ENCODE measurements around the gene NOB1.

NOB1 gene

DNA sequence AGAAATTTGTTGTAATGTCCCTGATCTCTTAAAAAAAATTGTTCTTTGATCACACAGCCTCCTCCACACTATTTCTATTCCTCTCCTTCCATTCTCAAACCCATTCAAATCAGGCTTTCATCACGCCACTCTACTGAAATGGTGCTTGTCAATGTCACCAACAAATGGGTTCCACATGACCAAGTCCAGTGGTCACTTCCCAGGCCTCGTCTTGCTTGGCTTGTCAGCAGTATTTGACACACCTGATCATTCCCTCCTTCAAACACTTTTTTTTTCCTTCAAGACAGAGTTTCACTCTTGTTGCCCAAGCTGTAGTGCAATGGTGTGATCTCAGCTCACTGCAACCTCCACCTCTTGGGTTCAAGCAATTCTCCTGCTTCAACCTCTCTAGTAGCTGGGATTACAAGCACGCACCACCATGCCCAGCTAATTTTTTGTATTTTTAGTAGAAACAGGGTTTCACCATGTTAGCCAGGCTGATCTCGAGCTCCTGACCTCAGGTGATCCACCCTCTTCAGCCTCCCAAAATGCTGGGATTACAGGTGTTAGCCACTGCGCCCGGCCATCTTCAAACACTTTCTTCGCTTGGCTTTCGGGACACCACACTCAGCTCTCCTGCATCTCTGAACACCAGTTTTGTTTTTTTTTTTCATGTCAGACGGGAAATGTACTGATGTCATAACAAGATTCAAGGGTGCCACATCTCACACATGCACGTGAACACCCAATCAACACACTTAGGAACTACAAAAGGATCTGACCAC lies 46.6 kb downstream of the NOB1 start:
- H3K36me3 ChIP-seq (ENCODE audit: control insufficient read depth, insufficient read depth, low read length): no peaks in the 10 kb centered on the region
- no peak overlapping the region for H3K9ac ChIP-seq (ENCODE audit: low read length)
- no peaks in the 10 kb centered on the region for H3K4me1 ChIP-seq (ENCODE audit: control insufficient read depth, insufficient read depth, low read length)
- H3K27me3 ChIP-seq (ENCODE audit: control insufficient read depth, insufficient read depth, low read length): no peaks in the 10 kb centered on the region
- no peak overlapping the region for H3K4me3 ChIP-seq (ENCODE audit: low read length)
- no peak overlapping the region for H3K27ac ChIP-seq (ENCODE audit: low read depth, low read length)

DNA sequence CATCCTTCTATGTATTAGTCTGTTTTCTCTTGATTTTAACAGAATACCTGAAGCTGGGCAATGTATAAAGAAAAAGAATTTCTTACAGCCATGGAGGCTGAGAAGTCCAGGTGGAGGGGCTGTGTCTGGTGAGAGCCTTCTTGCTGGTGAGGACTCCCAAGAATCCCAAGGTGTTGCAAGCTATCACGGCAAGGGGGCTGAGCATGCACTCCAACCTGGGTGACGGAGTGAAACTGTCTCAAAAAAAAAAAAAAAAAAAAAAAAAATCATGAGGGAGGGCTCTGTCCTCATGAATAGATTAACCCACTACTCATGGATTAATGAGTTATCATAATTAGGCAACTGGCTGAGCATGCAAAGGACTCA lies 47.8 kb downstream of the NOB1 start:
- Histone ChIP-seq H3K27ac (ENCODE audit: low read depth, low read length) (no peak overlapping the region), H3K4me1 (ENCODE audit: control insufficient read depth, insufficient read depth, low read length) (no peaks in the 10 kb centered on the region), H3K36me3 (ENCODE audit: control insufficient read depth, insufficient read depth, low read length) (no peaks in the 10 kb centered on the region)

DNA sequence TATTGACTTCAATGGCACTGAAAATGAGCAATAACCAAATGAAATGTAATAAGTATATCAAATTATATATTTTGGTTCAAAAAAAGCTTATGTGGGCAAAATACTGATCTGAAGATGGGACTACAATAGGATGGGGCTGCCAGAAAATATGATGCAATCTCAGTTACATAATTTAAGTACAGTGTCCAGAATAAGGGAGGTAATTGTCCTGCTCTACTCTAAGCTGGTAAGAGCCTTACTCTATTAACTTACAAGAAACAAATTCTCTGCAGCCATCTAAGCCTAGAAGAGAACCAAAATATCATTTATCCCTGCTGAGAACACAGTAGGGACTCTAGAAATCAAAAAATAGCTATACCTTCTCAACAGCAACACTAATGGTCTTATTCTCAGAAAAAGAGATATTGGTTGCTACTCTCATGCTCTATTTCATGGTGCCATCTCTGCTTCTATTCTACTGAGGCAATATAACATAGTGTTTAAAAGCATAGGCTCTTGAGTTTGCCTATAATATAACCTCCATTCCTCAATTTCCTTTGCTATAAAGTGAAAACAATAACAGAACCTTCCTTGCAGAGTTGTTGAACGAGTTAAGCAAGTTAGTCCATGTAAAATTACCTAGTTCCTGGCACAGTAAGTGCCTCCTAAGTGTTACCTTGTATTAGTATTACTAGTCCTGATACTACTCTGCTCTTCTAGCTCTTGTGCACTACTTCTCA lies 48.3 kb downstream of the NOB1 start:
- Histone ChIP-seq H3K27me3 (ENCODE audit: control insufficient read depth, insufficient read depth, low read length) (no peaks in the 10 kb centered on the region), H3K4me1 (ENCODE audit: control insufficient read depth, insufficient read depth, low read length) (no peaks in the 10 kb centered on the region), H3K36me3 (ENCODE audit: control insufficient read depth, insufficient read depth, low read length) (no peaks in the 10 kb centered on the region), H3K27ac (ENCODE audit: low read depth, low read length) (no peak overlapping the region), H3K4me3 (ENCODE audit: low read length) (no peak overlapping the region), H3K9ac (ENCODE audit: low read length) (no peak overlapping the region)

More for the DNA sequence above, 47.8 kb downstream of the NOB1 start:
- H3K9ac ChIP-seq (ENCODE audit: low read length): no peak overlapping the region
- H3K27me3 ChIP-seq (ENCODE audit: control insufficient read depth, insufficient read depth, low read length): no peaks in the 10 kb centered on the region
- no peak overlapping the region for H3K4me3 ChIP-seq (ENCODE audit: low read length)

DNA sequence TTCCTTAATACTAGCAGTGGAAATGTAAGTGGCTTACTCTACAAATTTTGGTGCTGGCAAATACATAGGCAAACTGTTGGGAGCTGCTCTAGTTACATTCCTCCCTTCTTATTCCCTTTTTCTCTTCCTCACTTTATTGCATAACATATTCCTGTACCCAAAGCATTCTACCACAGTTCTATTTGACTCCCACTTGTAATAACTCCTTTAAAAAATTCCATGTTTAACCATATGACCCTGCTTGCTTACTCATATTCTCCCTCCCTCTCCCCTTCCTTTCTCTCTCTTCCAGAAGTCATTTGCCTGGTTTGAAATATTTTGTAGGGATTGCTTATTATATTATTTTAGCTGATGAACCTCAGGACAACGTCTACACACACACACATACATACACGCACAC lies 51.1 kb downstream of the NOB1 start:
- H3K27me3 ChIP-seq (ENCODE audit: control insufficient read depth, insufficient read depth, low read length): no peaks in the 10 kb centered on the region
- H3K27ac ChIP-seq (ENCODE audit: low read depth, low read length): no peak overlapping the region
- no peak overlapping the region for H3K9ac ChIP-seq (ENCODE audit: low read length)
- no peaks in the 10 kb centered on the region for H3K36me3 ChIP-seq (ENCODE audit: control insufficient read depth, insufficient read depth, low read length)
- H3K4me3 ChIP-seq (ENCODE audit: low read length): no peak overlapping the region
- no peaks in the 10 kb centered on the region for H3K4me1 ChIP-seq (ENCODE audit: control insufficient read depth, insufficient read depth, low read length)

DNA sequence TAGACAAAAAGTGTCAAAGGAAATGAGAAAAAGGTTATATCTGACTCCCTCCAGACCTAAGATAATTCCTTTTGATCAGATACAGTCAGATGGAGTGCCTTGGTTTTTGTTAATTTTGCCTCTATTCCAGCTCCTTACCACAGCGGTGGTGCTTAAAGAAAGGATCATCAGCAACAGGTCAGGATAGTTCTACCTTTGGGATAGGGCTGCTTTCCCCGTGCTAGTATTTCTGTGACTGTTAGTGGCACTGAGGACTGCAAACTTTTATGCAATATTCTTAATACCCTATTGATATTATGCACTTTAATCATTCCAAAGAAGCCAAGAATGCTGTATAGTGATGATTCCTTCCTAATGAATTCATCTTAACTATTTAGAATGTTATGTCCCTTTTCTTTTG lies 52.9 kb downstream of the NOB1 start:
- Histone ChIP-seq H3K9ac (ENCODE audit: low read length) (no peak overlapping the region), H3K4me3 (ENCODE audit: low read length) (no peak overlapping the region), H3K27ac (ENCODE audit: low read depth, low read length) (no peak overlapping the region), H3K4me1 (ENCODE audit: control insufficient read depth, insufficient read depth, low read length) (no peaks in the 10 kb centered on the region), H3K36me3 (ENCODE audit: control insufficient read depth, insufficient read depth, low read length) (no peaks in the 10 kb centered on the region), H3K27me3 (ENCODE audit: control insufficient read depth, insufficient read depth, low read length) (no peaks in the 10 kb centered on the region)

DNA sequence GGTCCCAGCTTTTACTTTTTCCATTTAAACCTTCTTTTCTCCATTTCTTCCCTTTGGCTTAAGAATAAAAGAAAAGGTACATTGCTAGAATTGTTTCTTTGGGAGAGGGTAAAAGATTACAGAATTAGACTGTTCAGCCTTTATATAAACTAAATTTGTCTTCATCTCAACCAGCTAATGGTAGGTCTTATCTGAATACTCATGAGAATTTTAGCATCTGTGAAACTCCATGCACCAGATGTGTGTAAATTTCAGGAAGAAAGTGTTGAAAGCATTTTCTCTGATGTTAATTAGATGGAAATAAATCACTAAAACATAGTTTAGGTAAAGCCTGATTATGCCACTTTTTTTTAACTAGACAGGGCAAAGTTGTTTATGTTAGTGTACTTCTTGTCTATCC lies 53.3 kb downstream of the NOB1 start:
- no peaks in the 10 kb centered on the region for H3K27me3 ChIP-seq (ENCODE audit: control insufficient read depth, insufficient read depth, low read length)

DNA sequence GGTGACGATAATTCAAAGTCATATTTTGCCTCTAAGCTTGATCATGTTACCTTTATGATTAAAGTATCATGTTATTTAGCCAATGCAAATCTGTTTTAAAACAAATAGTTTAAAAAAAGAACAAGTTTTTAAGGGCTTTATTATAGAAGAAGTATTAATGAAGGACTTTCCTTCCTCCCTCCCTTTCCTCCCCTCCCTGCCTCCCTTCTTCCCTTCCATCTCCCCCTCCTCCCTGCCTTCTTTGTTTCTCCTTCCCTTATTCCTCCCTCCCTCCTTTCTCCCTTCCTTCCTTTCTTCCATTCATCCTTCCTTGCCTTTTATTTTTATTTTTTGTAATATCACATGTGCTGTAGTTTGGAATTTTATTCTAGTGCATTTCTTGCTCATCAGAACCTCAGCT lies 54.8 kb downstream of the NOB1 start:
- no peaks in the 10 kb centered on the region for H3K36me3 ChIP-seq (ENCODE audit: control insufficient read depth, insufficient read depth, low read length)
- H3K4me3 ChIP-seq (ENCODE audit: low read length): no peak overlapping the region
- no peak overlapping the region for H3K9ac ChIP-seq (ENCODE audit: low read length)
- H3K27ac ChIP-seq (ENCODE audit: low read depth, low read length): no peak overlapping the region
- no peaks in the 10 kb centered on the region for H3K27me3 ChIP-seq (ENCODE audit: control insufficient read depth, insufficient read depth, low read length)
- no peaks in the 10 kb centered on the region for H3K4me1 ChIP-seq (ENCODE audit: control insufficient read depth, insufficient read depth, low read length)

More for the DNA sequence above, 53.3 kb downstream of the NOB1 start:
- no peak overlapping the region for H3K4me3 ChIP-seq (ENCODE audit: low read length)
- H3K27ac ChIP-seq (ENCODE audit: low read depth, low read length): no peak overlapping the region
- H3K36me3 ChIP-seq (ENCODE audit: control insufficient read depth, insufficient read depth, low read length): no peaks in the 10 kb centered on the region
- H3K9ac ChIP-seq (ENCODE audit: low read length): no peak overlapping the region
- no peaks in the 10 kb centered on the region for H3K4me1 ChIP-seq (ENCODE audit: control insufficient read depth, insufficient read depth, low read length)

DNA sequence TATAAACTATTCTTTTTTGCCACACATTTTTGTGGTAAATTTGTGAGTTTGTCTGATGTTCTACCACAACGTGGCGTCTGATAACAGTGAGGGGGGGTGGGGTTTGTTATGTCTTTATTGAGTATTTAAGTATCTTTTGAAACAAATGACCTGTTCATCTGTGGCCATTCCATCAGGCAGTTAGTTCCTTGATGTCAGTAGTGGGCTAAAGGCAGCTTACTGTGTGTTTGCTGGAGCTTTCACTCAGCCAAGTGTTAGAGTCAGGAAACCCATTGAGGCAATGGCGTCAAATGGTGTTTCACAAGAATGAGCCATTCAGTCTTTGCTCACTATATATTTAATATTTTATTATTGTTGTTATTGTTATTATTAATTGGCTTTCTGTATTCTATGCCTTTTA lies 56.3 kb downstream of the NOB1 start:
- H3K4me1 ChIP-seq (ENCODE audit: control insufficient read depth, insufficient read depth, low read length): no peaks in the 10 kb centered on the region
- no peak overlapping the region for H3K4me3 ChIP-seq (ENCODE audit: low read length)
- peaks cover 6% of the 10 kb centered on the region for H3K36me3 ChIP-seq (ENCODE audit: control insufficient read depth, insufficient read depth, low read length)
- H3K27ac ChIP-seq (ENCODE audit: low read depth, low read length): no peak overlapping the region
- no peak overlapping the region for H3K9ac ChIP-seq (ENCODE audit: low read length)
- H3K27me3 ChIP-seq (ENCODE audit: control insufficient read depth, insufficient read depth, low read length): no peaks in the 10 kb centered on the region

DNA sequence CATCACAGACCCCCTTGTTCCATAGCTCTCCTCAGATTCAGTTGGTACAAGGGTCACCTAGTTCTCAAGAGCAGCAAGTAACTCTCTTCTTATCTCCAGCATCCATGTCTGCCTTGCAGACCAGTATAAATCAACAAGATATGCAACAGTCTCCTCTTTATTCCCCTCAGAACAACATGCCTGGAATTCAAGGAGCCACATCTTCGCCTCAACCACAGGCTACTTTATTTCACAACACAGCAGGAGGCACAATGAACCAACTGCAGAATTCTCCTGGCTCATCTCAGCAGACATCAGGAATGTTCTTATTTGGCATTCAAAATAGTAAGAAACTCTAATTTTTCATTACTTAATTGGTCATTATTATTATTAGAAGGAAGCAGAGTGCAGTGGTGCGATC lies 60.8 kb downstream of the NOB1 start:
- no peak overlapping the region for H3K27ac ChIP-seq (ENCODE audit: low read depth, low read length)

DNA sequence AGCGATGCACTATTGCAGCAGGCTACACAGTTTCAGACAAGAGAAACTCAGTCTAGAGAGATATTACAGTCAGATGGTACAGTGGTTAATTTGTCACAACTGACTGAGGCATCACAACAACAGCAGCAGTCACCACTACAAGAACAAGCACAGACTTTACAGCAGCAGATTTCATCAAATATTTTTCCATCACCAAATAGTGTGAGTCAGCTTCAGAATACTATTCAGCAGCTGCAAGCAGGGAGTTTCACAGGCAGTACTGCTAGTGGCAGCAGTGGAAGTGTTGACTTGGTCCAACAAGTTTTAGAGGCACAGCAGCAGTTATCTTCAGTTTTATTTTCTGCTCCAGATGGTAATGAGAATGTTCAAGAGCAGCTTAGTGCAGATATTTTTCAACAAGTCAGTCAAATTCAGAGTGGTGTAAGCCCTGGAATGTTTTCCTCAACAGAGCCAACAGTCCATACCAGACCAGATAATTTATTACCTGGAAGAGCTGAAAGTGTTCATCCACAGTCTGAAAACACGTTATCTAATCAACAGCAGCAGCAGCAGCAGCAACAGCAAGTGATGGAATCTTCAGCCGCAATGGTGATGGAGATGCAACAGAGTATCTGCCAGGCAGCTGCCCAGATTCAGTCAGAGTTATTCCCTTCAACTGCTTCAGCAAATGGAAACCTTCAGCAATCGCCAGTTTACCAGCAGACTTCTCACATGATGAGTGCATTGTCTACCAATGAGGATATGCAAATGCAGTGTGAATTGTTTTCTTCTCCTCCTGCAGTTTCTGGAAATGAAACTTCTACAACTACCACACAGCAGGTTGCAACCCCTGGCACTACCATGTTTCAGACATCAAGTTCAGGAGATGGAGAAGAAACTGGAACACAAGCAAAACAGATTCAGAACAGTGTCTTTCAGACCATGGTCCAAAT lies 62.5 kb downstream of the NOB1 start:
- Histone ChIP-seq H3K4me1 (ENCODE audit: control insufficient read depth, insufficient read depth, low read length) (no peaks in the 10 kb centered on the region), H3K36me3 (ENCODE audit: control insufficient read depth, insufficient read depth, low read length) (peaks cover 23% of the 10 kb centered on the region), H3K9ac (ENCODE audit: low read length) (no peak overlapping the region), H3K4me3 (ENCODE audit: low read length) (no peak overlapping the region), H3K27me3 (ENCODE audit: control insufficient read depth, insufficient read depth, low read length) (no peaks in the 10 kb centered on the region), H3K27ac (ENCODE audit: low read depth, low read length) (no peak overlapping the region)

More for the DNA sequence above, 60.8 kb downstream of the NOB1 start:
- H3K4me3 ChIP-seq (ENCODE audit: low read length): no peak overlapping the region
- peaks cover 23% of the 10 kb centered on the region for H3K36me3 ChIP-seq (ENCODE audit: control insufficient read depth, insufficient read depth, low read length)
- H3K4me1 ChIP-seq (ENCODE audit: control insufficient read depth, insufficient read depth, low read length): no peaks in the 10 kb centered on the region
- H3K9ac ChIP-seq (ENCODE audit: low read length): no peak overlapping the region
- H3K27me3 ChIP-seq (ENCODE audit: control insufficient read depth, insufficient read depth, low read length): no peaks in the 10 kb centered on the region

Measured in rectal smooth muscle tissue (tissue), 1 donor.